ENCODE data around the gene MADD. TPM values are rescaled to one million over a fixed set of nuclear protein-coding genes. Genes with fewer than 3 reads are reported as not detected.

Gene MADD
- total RNA-seq, 1 experiment from 2014 or later = 26.4 TPM

GRCh38 chr11:47258317-47258902 lies 11.5 kb upstream of the MADD start:
- no peak for DNase-seq
- POLR2A ChIA-PET (ENCODE audit: unreplicated experiment) = interaction anchor here (0.6 kb wide), 1 partner anchor 96 kb away, joined by 3 read pairs; no protein-coding TSS in a partner anchor
- BruUV-seq (replicated peaks) = no TSS peak
- Histone ChIP-seq H4K20me1 (ENCODE audit: low read length) (no peaks in the 10 kb centered on the region), H3K9ac (ENCODE audit: low read length) (no peak overlapping the region), H3K4me1 (ENCODE audit: insufficient read depth, low read length) (peaks cover 41% of the 10 kb centered on the region), H3K27me3 (ENCODE audit: low read length) (no peaks in the 10 kb centered on the region), H3K9me3 (ENCODE audit: low read length) (no peaks in the 10 kb centered on the region), H3F3A (ENCODE audit: low read length, unreplicated experiment) (peaks cover 6% of the 10 kb centered on the region), H3K27ac (ENCODE audit: low read length) (peak overlapping the region; percentile 62), H3K79me2 (ENCODE audit: low read length) (no peaks in the 10 kb centered on the region), H3K4me3 (ENCODE audit: low read length) (peak overlapping the region; percentile 38; the same call in 1 of the 2 replicates), H3K36me3 (ENCODE audit: low read depth, low read length) (no peaks in the 10 kb centered on the region), H3K9me2 (replicated peaks; ENCODE audit: low read length) (no peaks in the 10 kb centered on the region), H2AFZ (ENCODE audit: low read length) (no peak overlapping the region), H3K4me2 (ENCODE audit: low read length) (peak overlapping the region; percentile 75)
- no peak for TF ChIP-seq EZH2 (IDR thresholded peaks at IDR 0.05; ENCODE audit: low read length, unreplicated experiment)
- TF ChIP-seq EZH2phosphoT487 (IDR thresholded peaks at IDR 0.05; ENCODE audit: borderline replicate concordance, low read length) = no peak
- TF ChIP-seq CTCF (conservative IDR thresholded peaks at IDR 0.05; ENCODE audit: low read depth, low read length) = no peak
- no peak for ATAC-seq
- intact Hi-C loops (cut with micrococcal nuclease) = loop anchor here (2.0 to 5.0 kb wide), 2 partner anchors 41 to 96 kb away; no protein-coding TSS in a partner anchor
- CTCF ChIA-PET = interaction anchor here (1.4 to 2.4 kb wide), 7 partner anchors 10 to 97 kb away, joined by 4 to 33 read pairs (median 10); partner anchors contain the start of gene ACP2

- ChIA-PET POLR2A (ENCODE audit: unreplicated experiment) (interaction anchor here (0.6 kb wide), 1 partner anchor 45 kb away, joined by 3 read pairs; no protein-coding TSS in a partner anchor), CTCF (interaction anchor here (0.6 to 2.4 kb wide), 14 partner anchors 11 to 96 kb away, joined by 3 to 33 read pairs (median 6); partner anchors contain the start of gene ACP2)
- peaks cover 6% of the 10 kb centered on the region for H3F3A ChIP-seq (ENCODE audit: low read length, unreplicated experiment)
- ATAC-seq (peak; percentile 96), DNase-seq (peak; percentile 82)
- peak overlapping the region; percentile 56 for H2AFZ ChIP-seq (ENCODE audit: low read length)
- H4K20me1 ChIP-seq (ENCODE audit: low read length) = no peaks in the 10 kb centered on the region
- 0 out of 2 replicates have a peak overlapping the region, but pooled peaks have one; percentile 3 for H3K9ac ChIP-seq (ENCODE audit: low read length)
- H3K4me1 ChIP-seq (ENCODE audit: insufficient read depth, low read length) = peaks cover 37% of the 10 kb centered on the region
- peak overlapping the region; percentile 75 for H3K4me2 ChIP-seq (ENCODE audit: low read length)
- H3K36me3 ChIP-seq (ENCODE audit: low read depth, low read length) = no peaks in the 10 kb centered on the region
- H3K79me2 ChIP-seq (ENCODE audit: low read length) = no peaks in the 10 kb centered on the region
- no peaks in the 10 kb centered on the region for H3K9me2 ChIP-seq (replicated peaks; ENCODE audit: low read length)
- H3K27ac ChIP-seq (ENCODE audit: low read length) = peak overlapping the region; percentile 46
- BruUV-seq (replicated peaks) = no TSS peak
- peak overlapping the region; percentile 26; the same call in 1 of the 2 replicates for H3K4me3 ChIP-seq (ENCODE audit: low read length)
- TF ChIP-seq EZH2phosphoT487 (IDR thresholded peaks at IDR 0.05; ENCODE audit: borderline replicate concordance, low read length) (no peak), EZH2 (IDR thresholded peaks at IDR 0.05; ENCODE audit: low read length, unreplicated experiment) (no peak), CTCF (conservative IDR thresholded peaks at IDR 0.05; ENCODE audit: low read depth, low read length) (peak; percentile 86)
- H3K9me3 ChIP-seq (ENCODE audit: low read length) = no peaks in the 10 kb centered on the region
- H3K27me3 ChIP-seq (ENCODE audit: low read length) = no peaks in the 10 kb centered on the region
- intact Hi-C loops (cut with micrococcal nuclease) = loop anchor here (1.0 to 5.0 kb wide), 3 partner anchors 42 to 95 kb away; no protein-coding TSS in a partner anchor
Observed at GRCh38 chr11:47259232-47259977, 10.5 kb upstream of the MADD start.
